Mammary epithelial cell (primary cell): ENCODE measurements around the gene ACOT7.

Source experiments
- CTCF ChIP-seq, 2 donors: IDR thresholded peaks in 1 of 2; conservative IDR thresholded peaks in 1 of 2; 2 replicates each; pipeline ENCODE4 v1.5.1; 2011 to 2012; ENCODE audit warnings: inconsistent platforms in 2 of 2, low read length in 2 of 2, mild to moderate bottlenecking in 2 of 2, control low read depth in 1 of 2, low read depth in 1 of 2; ENCODE audit not compliant: insufficient read depth in 1 of 2; ENCODE audit errors: extremely low read depth in 1 of 2
- EZH2 ChIP-seq: IDR thresholded peaks from 2 replicates; pipeline ENCODE4 v1.6.1; 2012; ENCODE audit warnings: low read length, inconsistent platforms, borderline replicate concordance

DNA sequence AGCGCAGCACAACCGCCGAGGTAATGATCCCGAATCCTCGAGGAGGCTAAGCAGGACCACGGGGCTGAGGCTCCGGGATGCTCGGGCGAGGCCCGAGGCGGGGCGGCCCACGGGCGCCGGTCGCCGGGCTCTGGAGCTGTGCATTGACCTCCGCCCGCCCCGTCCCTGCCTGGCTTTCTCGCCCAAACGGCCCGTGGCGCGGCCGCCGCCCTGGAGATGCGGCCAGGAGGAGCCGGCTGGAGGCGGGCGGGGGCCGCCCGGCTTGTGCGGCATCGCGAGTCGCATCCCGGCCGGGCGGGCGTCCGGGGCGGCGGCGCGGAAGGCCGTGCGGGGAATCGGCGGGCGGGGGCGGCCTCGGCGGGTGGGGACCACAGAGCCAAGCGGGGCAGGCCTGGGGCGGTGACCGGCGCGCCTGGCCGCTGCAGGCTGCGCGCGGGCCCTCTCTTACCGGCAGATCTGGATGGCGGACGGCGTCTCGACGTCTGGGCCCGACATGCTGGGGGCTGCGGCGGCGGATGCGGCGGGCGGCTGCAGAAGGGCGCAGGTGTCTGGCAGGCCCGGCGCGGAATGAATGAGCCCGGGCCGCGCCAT lies 663 bp downstream of the ACOT7 start:
- TF ChIP-seq EZH2 (no peak), CTCF (conservative IDR thresholded peaks at IDR 0.05 in 1 of 2, IDR thresholded peaks at IDR 0.05 in 1 of 2; ENCODE audit: extremely low read depth in 1 of 2, insufficient read depth in 1 of 2, low read depth in 1 of 2, low read length in 2 of 2) (no peak)
